ENCODE measurements around the gene CPT1C. TPM values are rescaled to one million over a fixed set of nuclear protein-coding genes. Genes with fewer than 3 reads are reported as not detected.

Gene CPT1C
- total and polyA plus RNA-seq, 2 of the 8 experiments (the other 6 are each of a cell fraction or from before 2014, with no cell fraction given), result 79.6 to 91.8 TPM

- Histone ChIP-seq H2BK20ac (ENCODE audit: low read length) (no peak overlapping the region), H2AFZ (ENCODE audit: low read length) (no peak overlapping the region), H3K14ac (ENCODE audit: insufficient read length) (no peak overlapping the region), H2BK12ac (ENCODE audit: low read depth, low read length) (no peak overlapping the region; the same call in 1 of the 2 replicates), H3K36me3 (ENCODE audit: control insufficient read depth in 2 of 4, insufficient read depth in 4 of 4, low read length in 3 of 4) (no peaks in the 10 kb centered on the region), H3K79me2 (ENCODE audit: control insufficient read depth in 1 of 2, insufficient read depth in 2 of 2, low read length in 2 of 2) (no peaks in the 10 kb centered on the region), H3K4ac (replicated peaks; ENCODE audit: insufficient read length, low read depth, low read length) (no peak overlapping the region), H3K9ac (replicated peaks in 1 of 4; ENCODE audit: extremely low read depth in 1 of 4, low read depth in 3 of 4, low read length in 3 of 4) (no peak overlapping the region), H3K4me2 (ENCODE audit: insufficient read depth in 1 of 2, low read depth in 2 of 2, low read length in 2 of 2) (no peak overlapping the region), H3K4me1 (replicated peaks in 1 of 4; ENCODE audit: control insufficient read depth in 3 of 4, insufficient read depth in 4 of 4, low read length in 3 of 4) (no peaks in the 10 kb centered on the region; a peak in 1 of 7 replicates), H2BK5ac (ENCODE audit: low read depth, low read length) (peak overlapping the region; percentile 41; the same call in 1 of the 2 replicates), H3K9me3 (ENCODE audit: insufficient read depth in 2 of 2, low read depth in 1 of 2, low read length in 1 of 2) (no peaks in the 10 kb centered on the region), H2BK15ac (ENCODE audit: low read length) (no peak overlapping the region; the same call in 1 of the 2 replicates), H3K27me3 (replicated peaks in 1 of 4; ENCODE audit: control insufficient read depth in 3 of 4, extremely low read depth in 1 of 4, insufficient read depth in 3 of 4, low read length in 3 of 4) (no peaks in the 10 kb centered on the region), H2AK5ac (ENCODE audit: low read depth, low read length) (no peak overlapping the region), H4K8ac (ENCODE audit: extremely low read depth, insufficient read depth, low read length) (no peak overlapping the region), H3K23ac (ENCODE audit: insufficient read length) (no peak overlapping the region), H4K91ac (replicated peaks; ENCODE audit: insufficient read length, low read length) (no peak overlapping the region), H3K4me3 (ENCODE audit: extremely low read depth in 1 of 4, insufficient read depth in 2 of 4, low read depth in 3 of 4, low read length in 4 of 4) (no peak overlapping the region), H3K27ac (ENCODE audit: low read depth, low read length) (no peak overlapping the region), H3K23me2 (ENCODE audit: low read depth, low read length) (no peaks in the 10 kb centered on the region), H3K79me1 (ENCODE audit: low read depth, low read length) (no peaks in the 10 kb centered on the region), H4K5ac (ENCODE audit: insufficient read length, low read depth, low read length) (no peak overlapping the region), H3K18ac (ENCODE audit: extremely low read depth, low read length) (no peak overlapping the region), H2BK120ac (replicated peaks; ENCODE audit: low read depth, low read length) (no peak overlapping the region), H3K56ac (replicated peaks; ENCODE audit: insufficient read length, low read depth, low read length) (no peak overlapping the region), H4K20me1 (replicated peaks in 1 of 2; ENCODE audit: control insufficient read depth in 1 of 2, insufficient read depth in 2 of 2, low read length in 2 of 2) (no peaks in the 10 kb centered on the region)
- WGBS, 2 experiments (ENCODE audit: extremely low coverage in 1 of 2, insufficient coverage in 1 of 2, insufficient read length in 1 of 2, insufficient replicate concordance in 2 of 2, low coverage in 1 of 2, low lambda C conversion rate in 2 of 2, missing lambda C conversion rate in 1 of 2), result 87% methylated on average over 10 of the region's 10 CpGs; no CpG with 5 or more reads in 1 of the 2 experiments
- DNase-seq (ENCODE audit: low read depth in 1 of 2, low spot score in 2 of 2) (no peak), FAIRE-seq (no peak)
- POLR2A ChIA-PET (ENCODE audit: partially characterized antibody), result interaction anchor here (1.2 kb wide), 1 partner anchor 27 kb away, joined by 3 read pairs; no protein-coding TSS in a partner anchor
- CTCF ChIA-PET (ENCODE audit: partially characterized antibody), result interaction anchor here (0.6 to 3.6 kb wide), 5 partner anchors 11 to 160 kb away, joined by 3 to 18 read pairs (median 3); no protein-coding TSS in a partner anchor
- TF ChIP-seq POLR2AphosphoS5 (IDR thresholded peaks at IDR 0.05; ENCODE audit: low read depth, low read length) (no peak), POLR2A (IDR thresholded peaks at IDR 0.05; ENCODE audit: control extremely low read depth in 1 of 2, low read depth in 2 of 2, low read length in 2 of 2) (no peak), SRF (IDR thresholded peaks at IDR 0.05; ENCODE audit: low read depth, low read length) (no peak), GTF2F1 (IDR thresholded peaks at IDR 0.05; ENCODE audit: borderline replicate concordance, low read depth, low read length) (no peak), ZNF274 (IDR thresholded peaks at IDR 0.05; ENCODE audit: borderline replicate concordance, extremely low read depth, low read length) (no peak), SIN3A (conservative IDR thresholded peaks at IDR 0.05 in 1 of 2, IDR thresholded peaks at IDR 0.05 in 1 of 2; ENCODE audit: low read depth in 1 of 2, low read length in 2 of 2) (no peak), RAD21 (IDR thresholded peaks at IDR 0.05 in 1 of 2, conservative IDR thresholded peaks at IDR 0.05 in 1 of 2; ENCODE audit: low read depth in 2 of 2, low read length in 2 of 2) (no peak), MAX (IDR thresholded peaks at IDR 0.05) (no peak), JUN (IDR thresholded peaks at IDR 0.05; ENCODE audit: low read depth, low read length) (no peak), FOSL1 (IDR thresholded peaks at IDR 0.05; ENCODE audit: insufficient read depth, low read depth, low read length) (no peak), HDAC6 (IDR thresholded peaks at IDR 0.05; ENCODE audit: low read depth, low read length) (no peak), CHD2 (IDR thresholded peaks at IDR 0.05; ENCODE audit: low read length) (no peak), CHD1 (IDR thresholded peaks at IDR 0.05; ENCODE audit: low read depth, low read length) (no peak), CREB1 (IDR thresholded peaks at IDR 0.05) (no peak)
Measured at GRCh38 chr19:49739933-49740332, 49.0 kb downstream of the CPT1C start.

Data from H1 (cell line).